H9 (cell line): ENCODE results near the gene DHRS2. TPM values are rescaled to one million over a fixed set of nuclear protein-coding genes. Genes with fewer than 3 reads are reported as not detected.

Source experiments
- DNase-seq: peaks from one replicate; pipeline ENCODE4 v3.0.0-alpha.2; 2017
- H2AFZ ChIP-seq: one replicate; pipeline ENCODE4 v1.6.1; 2013; ENCODE audit warnings: mild to moderate bottlenecking, low read length, control low read depth, moderate library complexity
- H2AK5ac ChIP-seq: 2 replicates; pipeline ENCODE4 v1.6.1; 2013; ENCODE audit warnings: low read length, control low read depth, mixed read lengths; ENCODE audit not compliant: insufficient read length
- H2BK120ac ChIP-seq: one replicate; pipeline ENCODE4 v1.6.1; 2013; ENCODE audit warnings: low read depth, mild to moderate bottlenecking, low read length, control low read depth, inconsistent platforms; ENCODE audit not compliant: poor library complexity, severe bottlenecking
- H2BK12ac ChIP-seq: 2 replicates; pipeline ENCODE4 v1.6.1; 2013; ENCODE audit warnings: low read length, control low read depth, mixed read lengths, low read depth; ENCODE audit not compliant: insufficient read length
- H2BK15ac ChIP-seq: 2 replicates; pipeline ENCODE4 v1.6.1; 2013; ENCODE audit warnings: low read depth, low read length, control low read depth
- H2BK20ac ChIP-seq: one replicate; pipeline ENCODE4 v1.6.1; 2013; ENCODE audit warnings: low read depth, mild to moderate bottlenecking, low read length, control low read depth, inconsistent platforms; ENCODE audit not compliant: poor library complexity, severe bottlenecking
- H2BK5ac ChIP-seq: 2 replicates; pipeline ENCODE4 v1.6.1; 2013; ENCODE audit warnings: low read length, control low read depth, mixed read lengths; ENCODE audit not compliant: insufficient read length
- H3K14ac ChIP-seq: 2 replicates; pipeline ENCODE4 v1.6.1; 2013; ENCODE audit warnings: low read length, control low read depth; ENCODE audit not compliant: insufficient read depth
- H3K18ac ChIP-seq: 2 replicates; pipeline ENCODE4 v1.6.1; 2013; ENCODE audit warnings: low read depth, mild to moderate bottlenecking, mixed read lengths, low read length, control low read depth; ENCODE audit not compliant: insufficient read length
- H3K23ac ChIP-seq: 2 replicates; pipeline ENCODE4 v1.6.1; 2013; ENCODE audit warnings: low read length, control low read depth, mixed read lengths, low read depth; ENCODE audit not compliant: insufficient read length
- H3K23me2 ChIP-seq: 2 replicates; pipeline ENCODE4 v1.6.1; 2013; ENCODE audit warnings: low read depth, mild to moderate bottlenecking, mixed read lengths, low read length, control low read depth; ENCODE audit not compliant: insufficient read length, poor library complexity, severe bottlenecking
- H3K27ac ChIP-seq: 2 replicates; pipeline ENCODE4 v1.5.1; 2013; ENCODE audit warnings: low read length, control low read depth, mixed read lengths, low read depth; ENCODE audit not compliant: insufficient read length
- H3K27me3 ChIP-seq: 2 replicates; pipeline ENCODE4 v1.6.1; 2013; ENCODE audit warnings: low read length, control low read depth, inconsistent platforms; ENCODE audit not compliant: insufficient read depth
- H3K4ac ChIP-seq: 2 replicates; pipeline ENCODE4 v1.6.1; 2013; ENCODE audit warnings: low read depth, mild to moderate bottlenecking, control low read depth, inconsistent platforms, low read length, moderate library complexity
- H3K4me1 ChIP-seq: 2 replicates; pipeline ENCODE4 v1.6.1; 2013; ENCODE audit warnings: low read length, control low read depth, inconsistent platforms; ENCODE audit not compliant: insufficient read depth
- H3K4me2 ChIP-seq: 2 replicates; pipeline ENCODE4 v1.6.1; 2013; ENCODE audit warnings: low read length, control low read depth, mixed read lengths; ENCODE audit not compliant: insufficient read length, insufficient read depth
- H3K56ac ChIP-seq: 2 replicates; pipeline ENCODE4 v1.6.1; 2013; ENCODE audit warnings: low read depth, mild to moderate bottlenecking, mixed read lengths, low read length, control low read depth; ENCODE audit not compliant: insufficient read length
- H3K79me1 ChIP-seq: 2 replicates; pipeline ENCODE4 v1.6.1; 2013; ENCODE audit warnings: low read depth, mild to moderate bottlenecking, moderate library complexity, low read length, control low read depth, inconsistent platforms; ENCODE audit not compliant: insufficient read depth, poor library complexity, severe bottlenecking
- H3K79me2 ChIP-seq: 2 replicates; pipeline ENCODE4 v1.6.1; 2013; ENCODE audit warnings: low read length, control low read depth, inconsistent platforms; ENCODE audit not compliant: insufficient read depth
- H3K9ac ChIP-seq: 2 replicates; pipeline ENCODE4 v1.6.1; 2013; ENCODE audit warnings: low read length, control low read depth, mixed read lengths; ENCODE audit not compliant: insufficient read length; ENCODE audit errors: extremely low read depth
- H3K9me3 ChIP-seq: one replicate; pipeline ENCODE4 v1.6.1; 2013; ENCODE audit warnings: low read depth, low read length, inconsistent platforms; ENCODE audit not compliant: control insufficient read depth
- H3T11ph ChIP-seq: one replicate; pipeline ENCODE4 v1.6.1; 2013; ENCODE audit warnings: mild to moderate bottlenecking, low read length, control low read depth, inconsistent platforms
- H4K20me1 ChIP-seq: one replicate; pipeline ENCODE4 v1.6.1; 2013; ENCODE audit not compliant: control insufficient read depth, insufficient read length, insufficient read depth
- H4K5ac ChIP-seq: 2 replicates; pipeline ENCODE4 v1.6.1; 2013; ENCODE audit warnings: low read depth, mild to moderate bottlenecking, mixed read lengths, low read length, control low read depth; ENCODE audit not compliant: insufficient read length
- H4K8ac ChIP-seq: replicated peaks from 2 replicates; pipeline ENCODE4 v1.6.1; 2013; ENCODE audit warnings: low read length, control low read depth, mixed read lengths, low read depth; ENCODE audit not compliant: insufficient read length
- H4K91ac ChIP-seq: 2 replicates; pipeline ENCODE4 v1.6.1; 2013; ENCODE audit warnings: low read depth, mild to moderate bottlenecking, moderate library complexity, mixed read lengths, low read length, control low read depth; ENCODE audit not compliant: insufficient read length
- H3K27ac Mint-ChIP-seq, 3 experiments: 2 replicates in 2 of 3; 3 replicates in 1 of 3; pipeline ENCODE4 v1.8.0; 2020 to 2021; ENCODE audit warnings: mixed read lengths in 3 of 3, mild to moderate bottlenecking in 1 of 3, moderate library complexity in 1 of 3
- H3K27me3 Mint-ChIP-seq: 2 replicates; pipeline ENCODE4 v1.8.0; 2021; ENCODE audit warnings: low read depth, mild to moderate bottlenecking, moderate library complexity, mixed read lengths
- H3K36me3 Mint-ChIP-seq, 3 experiments: 2 replicates in 2 of 3; 3 replicates in 1 of 3; pipeline ENCODE4 v1.8.0; 2020 to 2021; ENCODE audit warnings: low read depth in 3 of 3, mixed read lengths in 3 of 3; ENCODE audit not compliant: insufficient read depth in 1 of 3
- H3K4me1 Mint-ChIP-seq, 2 experiments: 2 replicates each; pipeline ENCODE4 v1.8.0; 2020; ENCODE audit warnings: mixed read lengths in 2 of 2
- H3K4me3 Mint-ChIP-seq, 2 experiments: 2 replicates in 1 of 2; 3 replicates in 1 of 2; pipeline ENCODE4 v1.8.0; 2020 to 2021; ENCODE audit warnings: mild to moderate bottlenecking in 2 of 2, mixed read lengths in 2 of 2, moderate library complexity in 1 of 2
- H3K9me3 Mint-ChIP-seq, 2 experiments: 2 replicates in 1 of 2; 3 replicates in 1 of 2; pipeline ENCODE4 v1.8.0; 2020; ENCODE audit warnings: mild to moderate bottlenecking in 2 of 2, mixed read lengths in 2 of 2, moderate library complexity in 1 of 2
- CTCF ChIP-seq: fragments of 200-600 bp; sonication (generic); conservative IDR thresholded peaks from 3 replicates; pipeline ENCODE4 v1.8.0; 2021; ENCODE audit warnings: antibody characterized with exemption, mild to moderate bottlenecking
- WGBS: extraction: QIAGEN DNeasy Blood & Tissue Kit; methylation state at CpG from one replicate; pipeline ENCODE4 v1.1.7; 2013; ENCODE audit warnings: missing lambda C conversion rate, low lambda C conversion rate, mixed read lengths; ENCODE audit not compliant: insufficient read length; ENCODE audit errors: extremely low coverage; 5-methylcytosine and 5-hydroxymethylcytosine counted together
- total RNA-seq: library from RNA; stranded (reverse); gene quantifications from 2 replicates; pipeline ENCODE4 v1.2.1, GENCODE V29; 2021

Gene DHRS2
- total RNA-seq, 1 experiment from 2014 or later = 0.66 TPM

DNA sequence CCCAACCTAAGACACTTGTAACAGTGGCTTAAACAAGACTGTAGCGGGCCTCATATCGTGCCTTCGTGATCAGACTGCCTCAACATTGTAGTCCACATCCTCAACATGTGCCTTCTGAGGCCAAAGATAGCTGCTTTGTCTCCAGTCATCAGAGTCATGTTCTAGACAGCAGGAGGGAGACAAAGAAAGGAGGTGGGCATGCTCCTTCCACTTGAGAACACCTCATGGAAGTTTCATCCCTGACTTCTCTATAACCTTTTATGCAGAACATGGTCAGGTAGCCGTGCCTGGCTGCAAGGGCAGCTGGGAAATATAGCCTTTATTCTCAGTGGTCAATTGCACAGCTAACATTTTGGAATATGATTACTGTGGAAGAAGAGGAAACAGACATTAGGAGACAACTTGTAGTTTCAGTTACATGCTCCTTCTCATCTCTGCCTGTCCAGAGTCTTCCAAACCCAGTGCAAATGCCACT is 25.3 kb upstream of the DHRS2 start:
- Histone ChIP-seq H3T11ph (no peak overlapping the region), H3K56ac (no peak overlapping the region), H3K4me1 (no peaks in the 10 kb centered on the region), H2BK20ac (no peak overlapping the region), H3K23ac (no peak overlapping the region), H3K79me1 (no peaks in the 10 kb centered on the region), H3K27me3 (no peaks in the 10 kb centered on the region), H2BK120ac (no peak overlapping the region), H3K27ac (no peak overlapping the region), H2AK5ac (no peak overlapping the region), H3K79me2 (no peaks in the 10 kb centered on the region), H2BK5ac (no peak overlapping the region), H4K91ac (no peak overlapping the region), H4K5ac (no peak overlapping the region), H2AFZ (no peak overlapping the region), H3K4me2 (no peak overlapping the region), H2BK15ac (no peak overlapping the region), H4K20me1 (no peaks in the 10 kb centered on the region), H3K14ac (no peak overlapping the region), H3K4ac (no peak overlapping the region), H3K9me3 (no peaks in the 10 kb centered on the region), H3K18ac (no peak overlapping the region), H3K9ac (no peak overlapping the region), H3K23me2 (no peaks in the 10 kb centered on the region), H4K8ac (no peak overlapping the region), H2BK12ac (no peak overlapping the region)
- Mint-ChIP-seq H3K4me3 (no peak overlapping the region), H3K27me3 (peaks cover 9% of the 10 kb centered on the region), H3K4me1 (no peaks in the 10 kb centered on the region), H3K36me3 (no peaks in the 10 kb centered on the region; a peak in 1 of 7 replicates), H3K27ac (no peak overlapping the region), H3K9me3 (peaks cover 2 to 36% of the 10 kb centered on the region in 2 experiments; a peak in 4 of 5 replicates)
- whole genome bisulfite sequencing = no CpG with 5 or more reads among the region's 4 CpGs
- no peak for DNase-seq
- TF ChIP-seq CTCF = no peak
